ENCODE results near the gene CLEC4F. TPM values are rescaled to one million over a fixed set of nuclear protein-coding genes. Genes with fewer than 3 reads are reported as not detected.

Gene CLEC4F
- total RNA-seq, 1 experiment from 2014 or later, result not detected

- CTCF ChIA-PET, result interaction anchor here (1.6 kb wide), 1 partner anchor 93 kb away, joined by 9 read pairs; no protein-coding TSS in a partner anchor
- Mint-ChIP-seq H3K27me3 (ENCODE audit: low read depth) (peaks cover 48% of the 10 kb centered on the region), H3K4me1 (no peaks in the 10 kb centered on the region), H3K27ac (no peak overlapping the region), H3K36me3 (no peaks in the 10 kb centered on the region), H3K9me3 (no peaks in the 10 kb centered on the region), H3K4me3 (no peak overlapping the region)
- no peak for TF ChIP-seq KAT7 (CRISPR knock-in tag; IDR thresholded peaks at IDR 0.05; ENCODE audit: borderline replicate concordance)
- TF ChIP-seq ZNF396 (CRISPR knock-in tag; IDR thresholded peaks at IDR 0.05; ENCODE audit: borderline replicate concordance), result no peak
- TF ChIP-seq RELA (CRISPR knock-in tag; IDR thresholded peaks at IDR 0.05; ENCODE audit: borderline replicate concordance), result no peak
- no peak for TF ChIP-seq SMAD4 (CRISPR knock-in tag; IDR thresholded peaks at IDR 0.05)
- TF ChIP-seq ZNF121 (CRISPR knock-in tag; IDR thresholded peaks at IDR 0.05), result no peak
- no peak for TF ChIP-seq MYBL2 (CRISPR knock-in tag; IDR thresholded peaks at IDR 0.05)
- TF ChIP-seq, protein P1, sequence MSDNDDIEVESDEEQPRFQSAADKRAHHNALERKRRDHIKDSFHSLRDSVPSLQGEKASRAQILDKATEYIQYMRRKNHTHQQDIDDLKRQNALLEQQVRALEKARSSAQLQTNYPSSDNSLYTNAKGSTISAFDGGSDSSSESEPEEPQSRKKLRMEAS (CRISPR knock-in tag; IDR thresholded peaks at IDR 0.05), result no peak
- no peak for TF ChIP-seq NFATC4 (CRISPR knock-in tag; IDR thresholded peaks at IDR 0.05)
- TF ChIP-seq PRRX2 (CRISPR knock-in tag; IDR thresholded peaks at IDR 0.05), result no peak
- no peak for TF ChIP-seq SP1 (CRISPR knock-in tag; conservative IDR thresholded peaks at IDR 0.05)
- no peak for TF ChIP-seq IRF1 (CRISPR knock-in tag; IDR thresholded peaks at IDR 0.05)
- TF ChIP-seq, protein P2, sequence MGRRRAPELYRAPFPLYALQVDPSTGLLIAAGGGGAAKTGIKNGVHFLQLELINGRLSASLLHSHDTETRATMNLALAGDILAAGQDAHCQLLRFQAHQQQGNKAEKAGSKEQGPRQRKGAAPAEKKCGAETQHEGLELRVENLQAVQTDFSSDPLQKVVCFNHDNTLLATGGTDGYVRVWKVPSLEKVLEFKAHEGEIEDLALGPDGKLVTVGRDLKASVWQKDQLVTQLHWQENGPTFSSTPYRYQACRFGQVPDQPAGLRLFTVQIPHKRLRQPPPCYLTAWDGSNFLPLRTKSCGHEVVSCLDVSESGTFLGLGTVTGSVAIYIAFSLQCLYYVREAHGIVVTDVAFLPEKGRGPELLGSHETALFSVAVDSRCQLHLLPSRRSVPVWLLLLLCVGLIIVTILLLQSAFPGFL (CRISPR knock-in tag; IDR thresholded peaks at IDR 0.05; ENCODE audit: borderline replicate concordance), result no peak
- no peak for TF ChIP-seq HMGA2 (CRISPR knock-in tag; IDR thresholded peaks at IDR 0.05)
- no peak for TF ChIP-seq NR3C1 (CRISPR knock-in tag; conservative IDR thresholded peaks at IDR 0.05; ENCODE audit: low read depth)
- no peak for TF ChIP-seq GTF2I (CRISPR knock-in tag; conservative IDR thresholded peaks at IDR 0.05)
- no peak for TF ChIP-seq EMX1 (CRISPR knock-in tag; IDR thresholded peaks at IDR 0.05)
- TF ChIP-seq ZBTB21 (CRISPR knock-in tag; IDR thresholded peaks at IDR 0.05; ENCODE audit: borderline replicate concordance), result no peak
- TF ChIP-seq TEAD1 (CRISPR knock-in tag; IDR thresholded peaks at IDR 0.05), result no peak
- ATAC-seq (no peak), DNase-seq (ENCODE audit: low spot score) (no peak)
- POLR2A ChIA-PET, result no interaction called here
Measured at GRCh38 chr2:70855667-70856066, 35.3 kb upstream of the CLEC4F start.

DNA sequence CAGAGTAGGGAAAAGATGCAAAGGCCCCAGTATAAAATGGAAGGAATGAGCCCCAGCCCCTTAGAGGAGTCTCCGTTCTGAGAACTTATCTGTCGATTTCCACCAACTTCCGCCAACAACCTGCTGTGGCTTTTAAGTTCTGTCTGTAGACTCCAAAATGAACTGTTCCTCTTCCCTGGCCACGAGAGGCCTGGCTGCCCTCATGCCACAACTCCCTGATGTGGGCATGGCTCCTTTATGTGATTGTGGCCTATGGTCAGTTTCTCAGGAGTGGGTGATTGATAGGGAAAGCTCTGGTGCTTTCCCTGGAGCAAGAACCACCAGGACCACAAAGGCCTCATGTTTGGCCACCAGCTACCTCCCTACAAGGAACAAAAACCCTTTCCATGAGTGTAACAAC is 34.0 kb upstream of the CLEC4F start:
- ATAC-seq, result no peak
- CTCF ChIA-PET, result no interaction called here
- peaks cover 36% of the 10 kb centered on the region for H3K27me3 Mint-ChIP-seq (ENCODE audit: low read depth)

More for the DNA sequence above, 34.0 kb upstream of the CLEC4F start:
- H3K27ac Mint-ChIP-seq, result no peak overlapping the region
- TF ChIP-seq SMAD3 (CRISPR knock-in tag; IDR thresholded peaks at IDR 0.05; ENCODE audit: borderline replicate concordance), result no peak
- no peak for TF ChIP-seq FOXJ3 (CRISPR knock-in tag; IDR thresholded peaks at IDR 0.05; ENCODE audit: borderline replicate concordance)
- no peak for TF ChIP-seq FOXK1 (CRISPR knock-in tag; IDR thresholded peaks at IDR 0.05)
- TF ChIP-seq, protein P3, sequence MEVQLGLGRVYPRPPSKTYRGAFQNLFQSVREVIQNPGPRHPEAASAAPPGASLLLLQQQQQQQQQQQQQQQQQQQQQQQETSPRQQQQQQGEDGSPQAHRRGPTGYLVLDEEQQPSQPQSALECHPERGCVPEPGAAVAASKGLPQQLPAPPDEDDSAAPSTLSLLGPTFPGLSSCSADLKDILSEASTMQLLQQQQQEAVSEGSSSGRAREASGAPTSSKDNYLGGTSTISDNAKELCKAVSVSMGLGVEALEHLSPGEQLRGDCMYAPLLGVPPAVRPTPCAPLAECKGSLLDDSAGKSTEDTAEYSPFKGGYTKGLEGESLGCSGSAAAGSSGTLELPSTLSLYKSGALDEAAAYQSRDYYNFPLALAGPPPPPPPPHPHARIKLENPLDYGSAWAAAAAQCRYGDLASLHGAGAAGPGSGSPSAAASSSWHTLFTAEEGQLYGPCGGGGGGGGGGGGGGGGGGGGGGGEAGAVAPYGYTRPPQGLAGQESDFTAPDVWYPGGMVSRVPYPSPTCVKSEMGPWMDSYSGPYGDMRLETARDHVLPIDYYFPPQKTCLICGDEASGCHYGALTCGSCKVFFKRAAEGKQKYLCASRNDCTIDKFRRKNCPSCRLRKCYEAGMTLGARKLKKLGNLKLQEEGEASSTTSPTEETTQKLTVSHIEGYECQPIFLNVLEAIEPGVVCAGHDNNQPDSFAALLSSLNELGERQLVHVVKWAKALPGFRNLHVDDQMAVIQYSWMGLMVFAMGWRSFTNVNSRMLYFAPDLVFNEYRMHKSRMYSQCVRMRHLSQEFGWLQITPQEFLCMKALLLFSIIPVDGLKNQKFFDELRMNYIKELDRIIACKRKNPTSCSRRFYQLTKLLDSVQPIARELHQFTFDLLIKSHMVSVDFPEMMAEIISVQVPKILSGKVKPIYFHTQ (CRISPR knock-in tag; IDR thresholded peaks at IDR 0.05), result no peak
- no peak for TF ChIP-seq ZNF425 (CRISPR knock-in tag; conservative IDR thresholded peaks at IDR 0.05)
- no peaks in the 10 kb centered on the region for H3K9me3 Mint-ChIP-seq
- no peak for DNase-seq (ENCODE audit: low spot score)
- POLR2A ChIA-PET, result no interaction called here
- no peaks in the 10 kb centered on the region for H3K36me3 Mint-ChIP-seq
- H3K4me1 Mint-ChIP-seq, result no peaks in the 10 kb centered on the region
- H3K4me3 Mint-ChIP-seq, result no peak overlapping the region

Data from WTC11 (cell line).